RWPE1 (cell line): ENCODE results near the gene CCDC141.
A peak's percentile ranks its signal among the peaks of the same experiment; 100 is the strongest.

Experiments
- CTCF ChIA-PET: fragments of 350-600 bp; sonication (Branson Sonifier 250); formaldehyde crosslinking; extraction: SDS; loops from one replicate; lab custom pipeline; 2021; lab: Yijun Ruan, JAX
- POLR2A ChIA-PET: fragments of 400-600 bp; formaldehyde crosslinking; extraction: SDS; loops from one replicate; lab custom pipeline; 2020; ENCODE audit warnings: antibody characterized with exemption; ENCODE audit not compliant: low non-redundant PET; lab: Yijun Ruan, JAX
- DNase-seq: peaks from one replicate; pipeline ENCODE4 v3.0.0; 2012; ENCODE audit warnings: low spot score
- H3K27ac ChIP-seq: fragments of 450-650 bp; 2 replicates; pipeline ENCODE4 v1.5.1; 2017
- CTCF ChIP-seq: fragments of 450-650 bp; conservative IDR thresholded peaks from 2 replicates; pipeline ENCODE4 v1.5.1; 2017; ENCODE audit warnings: low read depth, mild to moderate bottlenecking

Gene CCDC141

GRCh38 chr2:178800510-178800909, 249.4 kb downstream of the CCDC141 start:
- ChIA-PET POLR2A (no interaction called here), CTCF (interaction anchor here (0.6 to 1.8 kb wide), 4 partner anchors 91 to 329 kb away, joined by 3 to 5 read pairs (median 4); no protein-coding TSS in a partner anchor)
- H3K27ac ChIP-seq = no peak overlapping the region
- no peak for DNase-seq
- no peak for TF ChIP-seq CTCF

GRCh38 chr2:178799305-178799704, 250.6 kb downstream of the CCDC141 start:
- ChIA-PET CTCF (interaction anchor here (1.8 kb wide), 1 partner anchor 92 kb away, joined by 5 read pairs; no protein-coding TSS in a partner anchor), POLR2A (no interaction called here)
- DNase-seq = no peak
- no peak for TF ChIP-seq CTCF
- no peak overlapping the region for H3K27ac ChIP-seq

GRCh38 chr2:178796079-178796677, 253.8 kb downstream of the CCDC141 start:
- DNase-seq = peak; percentile 17
- peak; percentile 66 for TF ChIP-seq CTCF
- H3K27ac ChIP-seq = no peak overlapping the region
- ChIA-PET CTCF (interaction anchor here (0.7 to 1.2 kb wide), 4 partner anchors 16 to 114 kb away, joined by 3 to 5 read pairs (median 3); no protein-coding TSS in a partner anchor), POLR2A (no interaction called here)

GRCh38 chr2:178787934-178788333, 262.0 kb downstream of the CCDC141 start:
- CTCF ChIA-PET = no interaction called here
- no peak for DNase-seq
- no peak for TF ChIP-seq CTCF
- no peak overlapping the region for H3K27ac ChIP-seq
- POLR2A ChIA-PET = no interaction called here

DNA sequence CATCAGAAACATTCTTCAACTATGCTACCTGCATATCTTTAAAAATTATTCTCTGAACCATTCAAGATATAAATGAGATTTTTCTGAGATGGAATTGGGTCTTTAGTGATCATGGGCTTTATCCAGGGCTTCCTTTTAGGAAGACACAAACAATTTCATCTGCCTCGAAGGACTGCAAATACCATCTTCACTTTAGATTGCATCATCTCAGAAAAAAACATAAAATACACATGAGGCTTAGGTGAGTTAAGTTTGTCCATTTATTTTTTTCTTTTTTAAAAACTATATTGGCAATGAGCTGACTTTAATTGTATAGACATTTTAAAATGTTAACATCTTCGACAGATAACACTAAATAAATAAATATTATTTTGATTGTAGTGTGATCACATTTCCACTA, 262.8 kb downstream of the CCDC141 start:
- TF ChIP-seq CTCF = no peak
- CTCF ChIA-PET = no interaction called here
- H3K27ac ChIP-seq = no peak overlapping the region
- POLR2A ChIA-PET = no interaction called here
- no peak for DNase-seq

DNA sequence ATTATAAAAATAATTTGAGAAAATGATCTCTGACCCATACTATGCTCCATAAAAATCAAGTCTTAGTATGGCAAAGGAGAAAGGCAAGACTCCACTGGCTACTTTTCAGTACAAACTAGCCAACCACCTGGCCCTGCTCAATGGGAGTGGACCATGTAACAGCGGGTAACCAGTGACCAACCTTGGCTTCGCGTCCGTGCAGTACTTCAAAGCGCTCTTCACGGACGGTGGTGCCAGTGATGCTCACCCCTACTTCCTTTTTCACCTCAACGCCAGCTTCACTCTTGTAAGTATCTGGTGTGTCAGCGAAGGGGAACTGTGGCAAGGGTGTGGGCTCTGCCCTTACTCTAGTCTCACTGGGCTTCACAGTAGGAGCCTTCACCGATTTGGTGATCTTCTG, 266.0 kb downstream of the CCDC141 start:
- POLR2A ChIA-PET = no interaction called here
- CTCF ChIA-PET = interaction anchor here (0.5 to 0.6 kb wide), 3 partner anchors 105 to 1396 kb away, joined by 3 to 4 read pairs (median 3); no protein-coding TSS in a partner anchor
- no peak for TF ChIP-seq CTCF
- DNase-seq = no peak
- H3K27ac ChIP-seq = no peak overlapping the region
